Endothelial cell (in vitro differentiated cells): ENCODE results near the gene PTPRCAP. TPM values are rescaled to one million over a fixed set of nuclear protein-coding genes. Genes with fewer than 3 reads are reported as not detected.

Experiments used
- DNase-seq: peaks from one replicate; pipeline ENCODE4 v3.0.0; 2021; ENCODE audit warnings: low spot score
- H3K27ac Mint-ChIP-seq: one replicate; pipeline ENCODE4 v1.8.0; 2021; ENCODE audit warnings: mixed read lengths, inconsistent platforms; ENCODE audit not compliant: unreplicated experiment
- H3K27me3 Mint-ChIP-seq: one replicate; pipeline ENCODE4 v1.8.0; 2021; ENCODE audit warnings: mild to moderate bottlenecking, moderate library complexity, mixed read lengths, inconsistent platforms; ENCODE audit not compliant: unreplicated experiment
- H3K36me3 Mint-ChIP-seq: one replicate; pipeline ENCODE4 v1.8.0; 2021; ENCODE audit warnings: mild to moderate bottlenecking, low read depth, mixed read lengths, inconsistent platforms; ENCODE audit not compliant: unreplicated experiment
- H3K4me1 Mint-ChIP-seq: one replicate; pipeline ENCODE4 v1.8.0; 2021; ENCODE audit warnings: mild to moderate bottlenecking, mixed read lengths, inconsistent platforms; ENCODE audit not compliant: unreplicated experiment
- H3K4me3 Mint-ChIP-seq: one replicate; pipeline ENCODE4 v1.8.0; 2021; ENCODE audit warnings: mild to moderate bottlenecking, mixed read lengths, inconsistent platforms; ENCODE audit not compliant: unreplicated experiment
- H3K9me3 Mint-ChIP-seq: one replicate; pipeline ENCODE4 v1.8.0; 2021; ENCODE audit warnings: mixed read lengths, inconsistent platforms; ENCODE audit not compliant: unreplicated experiment
- CTCF ChIP-seq: fragments of 200-600 bp; sonication (generic); IDR thresholded peaks from one replicate; pipeline ENCODE4 v1.5.0; 2021; ENCODE audit warnings: antibody characterized with exemption; ENCODE audit not compliant: unreplicated experiment
- total RNA-seq: library from RNA; stranded (reverse); fragmentation: NEBNext Ultra II Directional; extraction: Animal tissue kit (Norgen Biotek cat#: 25700); gene quantifications from one replicate; pipeline ENCODE4 v1.2.1, GENCODE V29; 2021; ENCODE audit not compliant: unreplicated experiment

PTPRCAP gene
- total RNA-seq, 1 donor from 2014 or later: 12.9 TPM

- Mint-ChIP-seq H3K27ac (peak overlapping the region; percentile 64), H3K9me3 (no peaks in the 10 kb centered on the region), H3K4me1 (peaks cover 28% of the 10 kb centered on the region), H3K4me3 (peak overlapping the region; percentile 59), H3K27me3 (peaks cover 6% of the 10 kb centered on the region), H3K36me3 (peaks cover 4% of the 10 kb centered on the region)
- no peak for DNase-seq
- TF ChIP-seq CTCF: no peak
Observed at GRCh38 chr11:67406969-67407687, 30.4 kb downstream of the PTPRCAP start.

DNA sequence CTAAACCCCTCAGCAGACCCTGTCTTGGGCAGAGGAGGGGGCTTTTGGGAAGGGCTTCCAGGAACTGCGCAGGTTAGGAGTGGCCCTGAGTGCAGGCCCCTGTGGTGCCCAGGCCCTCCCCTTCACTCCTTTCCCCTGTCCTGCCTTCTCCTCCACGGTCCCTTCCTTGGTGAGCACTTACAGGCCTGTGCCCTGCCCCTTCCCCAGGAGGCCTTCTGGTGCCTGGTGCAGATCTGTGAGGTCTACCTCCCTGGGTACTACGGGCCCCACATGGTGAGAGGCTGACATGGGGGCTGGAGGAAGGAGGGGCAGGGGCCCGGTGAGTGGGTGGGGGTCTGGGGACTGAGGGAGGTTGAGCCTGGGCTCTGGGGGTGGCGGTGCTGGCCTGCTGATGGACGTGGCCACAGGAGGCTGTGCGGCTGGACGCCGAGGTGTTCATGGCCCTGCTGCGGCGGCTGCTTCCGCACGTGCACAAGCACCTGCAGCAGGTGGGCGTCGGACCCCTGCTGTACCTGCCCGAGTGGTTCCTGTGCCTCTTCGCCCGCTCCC, 31.0 kb downstream of the PTPRCAP start:
- Mint-ChIP-seq H3K9me3 (no peaks in the 10 kb centered on the region), H3K4me3 (no peak overlapping the region), H3K27ac (no peak overlapping the region), H3K27me3 (peaks cover 6% of the 10 kb centered on the region), H3K4me1 (peaks cover 28% of the 10 kb centered on the region), H3K36me3 (peaks cover 4% of the 10 kb centered on the region)
- DNase-seq: no peak
- no peak for TF ChIP-seq CTCF

DNA sequence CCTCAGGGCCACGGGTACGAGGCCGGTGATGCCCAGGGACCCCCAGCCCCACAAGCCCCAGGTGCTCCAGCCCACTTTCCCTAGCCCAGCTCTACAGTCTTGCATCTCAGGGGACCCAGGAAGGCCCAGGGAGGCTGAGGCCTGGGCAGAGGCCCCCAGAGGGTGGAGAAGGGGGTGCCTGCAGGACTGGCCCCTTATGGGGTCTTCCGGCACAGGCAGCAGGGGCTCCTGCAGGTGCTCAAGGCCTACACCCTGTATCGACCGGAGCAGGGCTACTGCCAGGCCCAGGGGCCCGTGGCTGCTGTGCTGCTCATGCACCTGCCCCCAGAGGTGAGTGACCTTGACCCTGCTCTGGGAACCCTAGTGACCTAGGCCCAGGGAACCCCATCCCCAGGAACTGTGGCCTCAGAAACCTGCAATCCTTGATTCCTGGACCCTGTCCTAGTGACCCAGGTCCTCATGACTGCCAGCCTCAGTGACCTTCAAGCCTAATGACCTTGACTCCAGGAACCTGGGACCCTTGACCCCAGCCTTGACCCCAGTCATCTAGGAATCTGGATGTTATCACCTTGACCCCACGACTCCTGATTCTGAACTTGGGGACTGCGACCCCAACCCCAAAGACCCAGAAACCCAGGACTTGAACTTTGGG, 31.7 kb downstream of the PTPRCAP start:
- peaks cover 4% of the 10 kb centered on the region for H3K36me3 Mint-ChIP-seq
- H3K27ac Mint-ChIP-seq: no peak overlapping the region
- DNase-seq: no peak
- H3K4me3 Mint-ChIP-seq: no peak overlapping the region
- no peak for TF ChIP-seq CTCF
- peaks cover 6% of the 10 kb centered on the region for H3K27me3 Mint-ChIP-seq
- no peaks in the 10 kb centered on the region for H3K9me3 Mint-ChIP-seq
- peaks cover 28% of the 10 kb centered on the region for H3K4me1 Mint-ChIP-seq

GRCh38 chr11:67405196-67405567, 32.3 kb downstream of the PTPRCAP start:
- peaks cover 4% of the 10 kb centered on the region for H3K36me3 Mint-ChIP-seq

More at GRCh38 chr11:67405196-67405567, 32.3 kb downstream of the PTPRCAP start:
- Mint-ChIP-seq H3K4me1 (peaks cover 34% of the 10 kb centered on the region), H3K27me3 (peaks cover 9% of the 10 kb centered on the region), H3K27ac (no peak overlapping the region), H3K4me3 (no peak overlapping the region), H3K9me3 (no peaks in the 10 kb centered on the region)
- TF ChIP-seq CTCF: no peak
- DNase-seq: no peak
